Adrenal gland (tissue), 12 donors: ENCODE measurements around the gene ASPA. TPM values are rescaled to one million over a fixed set of nuclear protein-coding genes. Genes with fewer than 3 reads are reported as not detected.

Experiments
- DNase-seq, 7 donors: peaks; one replicate each; pipeline ENCODE4 v3.0.0-alpha.2; 2019 to 2020
- H3K27ac ChIP-seq, 5 donors: fragments of 200-600 bp; sonication (generic) in 4 of 5; 1 replicate in 3 of 5; 2 replicates in 2 of 5; pipeline versions ENCODE4 v1.5.1 to v1.8.0; 2016 to 2020; ENCODE audit warnings: mild to moderate bottlenecking in 1 of 5
- H3K27me3 ChIP-seq: fragments of 200-600 bp; 2 replicates; pipeline ENCODE4 v1.8.0; 2021
- H3K36me3 ChIP-seq, 2 donors: fragments of 200-600 bp; replicated peaks in 1 of 2; 1 replicate in 1 of 2; 2 replicates in 1 of 2; pipeline versions ENCODE4 v1.5.1 to v1.8.0; 2018 to 2022
- H3K4me1 ChIP-seq, 2 donors: fragments of 200-600 bp; replicated peaks in 1 of 2; 1 replicate in 1 of 2; 2 replicates in 1 of 2; pipeline versions ENCODE4 v1.5.1 to v1.8.0; 2018 to 2021
- H3K4me3 ChIP-seq, 4 donors: fragments of 200-600 bp; sonication (generic) in 3 of 4; one replicate each; pipeline ENCODE4 v1.5.1; 2016 to 2018
- H3K9me3 ChIP-seq, 3 donors: fragments of 200-600 bp; sonication (generic) in 1 of 3; replicated peaks in 1 of 3; 1 replicate in 2 of 3; 2 replicates in 1 of 3; pipeline versions ENCODE4 v1.5.1 to v1.8.0; 2016 to 2021
- CTCF ChIP-seq, 6 experiments: fragments of 450-650 bp in 4 of 6; fragments of 200-600 bp in 2 of 6; sonication (generic) in 1 of 6; IDR thresholded peaks; 1 replicate in 5 of 6; 2 replicates in 1 of 6; pipeline versions ENCODE4 v1.5.1 to v1.8.0; 2016 to 2021; ENCODE audit warnings: antibody characterized with exemption in 6 of 6, mild to moderate bottlenecking in 2 of 6, moderate library complexity in 1 of 6
- POLR2A ChIP-seq, 2 donors: fragments of 450-650 bp; IDR thresholded peaks; one replicate each; pipeline ENCODE4 v1.6.1; 2017; ENCODE audit warnings: antibody characterized with exemption in 2 of 2, mild to moderate bottlenecking in 2 of 2, moderate library complexity in 1 of 2
- WGBS, 4 donors: extraction: QIAGEN DNeasy Blood & Tissue Kit in 2 of 4; methylation state at CpG; one replicate each; pipeline versions ENCODE4 v1.1.5 to v1.1.7; 2013 to 2017; 5-methylcytosine and 5-hydroxymethylcytosine counted together
- intact Hi-C, 2 donors: fragments of 100-400 bp; cut with DNase I; formaldehyde crosslinking; loops; one replicate each; pipeline versions ENCODE4 v1.14.1 to v1.15.0; 2022 to 2023
- polyA plus RNA-seq, 3 donors: library from polyadenylated mRNA; stranded (reverse); fragments of 200-250 nt in 2 of 3; fragments of 350-450 nt in 1 of 3; fragmentation: Illumina TruSeq in 1 of 3; extraction: RNeasy Lipid Tissue Mini Kit (QIAGEN cat#74804) in 1 of 3; gene quantifications; one replicate each; pipeline ENCODE4 v1.2.3, GENCODE V29; 2013 to 2014
- total RNA-seq, 9 donors: library from RNA; depleted of rRNA in 4 of 9; stranded (reverse); fragments of >200 nt in 4 of 9; fragments of 120-200 nt in 1 of 9; fragmentation: NEBNext Ultra II Directional in 1 of 9; extraction: Animal tissue kit (Norgen Biotek cat#: 25700) in 1 of 9; gene quantifications; one replicate each; pipeline versions ENCODE4 v1.1.0 to v1.2.4, GENCODE V29; 2013 to 2023
- donor health status: healthy with polysubstance abuse.
- donor health status: Bipolar disorder and iron deficiency.
- donor health status: DM: yes; HTN: yes; CAD: no.
- donor health status: DM: no; HTN: no; CAD: no.
- donor health status: DM: no; HTN: no; CAD: no.
- donor health status: DM: yes; HTN: yes; CAD: no.

Gene ASPA
- total and polyA plus RNA-seq, 12 donors: 1.3 to 10.1 (median 3.2) TPM

DNA sequence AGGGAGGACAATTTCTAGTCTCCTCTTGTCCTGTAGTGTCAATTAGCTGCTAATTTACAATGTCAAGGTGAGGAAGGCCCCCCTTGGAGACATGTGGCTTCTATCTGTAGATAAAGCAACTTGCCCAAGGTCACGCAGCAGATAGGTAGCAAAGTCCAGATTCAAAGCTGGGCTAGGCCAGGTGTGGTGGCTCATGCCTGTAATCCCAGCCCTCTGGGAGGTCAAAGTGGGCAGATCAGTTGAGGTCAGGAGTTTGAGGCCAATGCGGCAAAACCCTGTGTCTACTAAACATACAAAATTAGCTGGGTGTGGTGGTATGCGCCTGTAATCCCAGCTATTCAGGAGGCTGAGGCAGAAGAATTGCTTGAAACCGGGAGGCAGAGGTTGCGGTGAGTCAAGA is 70.7 kb downstream of the ASPA start:
- Histone ChIP-seq H3K36me3 (no peaks in the 10 kb centered on the region), H3K27me3 (no peaks in the 10 kb centered on the region), H3K4me3 (no peak overlapping the region), H3K9me3 (no peaks in the 10 kb centered on the region), H3K4me1 (no peaks in the 10 kb centered on the region), H3K27ac (no peak overlapping the region)
- intact Hi-C loops: no loop called here
- DNase-seq: no peak
- TF ChIP-seq CTCF (IDR thresholded peaks at IDR 0.05): no peak
- TF ChIP-seq POLR2A (IDR thresholded peaks at IDR 0.05): no peak
- 78 to 100% (median 92%) methylated on average over 1 to 5 of the region's 5 CpGs for WGBS, 4 donors

DNA sequence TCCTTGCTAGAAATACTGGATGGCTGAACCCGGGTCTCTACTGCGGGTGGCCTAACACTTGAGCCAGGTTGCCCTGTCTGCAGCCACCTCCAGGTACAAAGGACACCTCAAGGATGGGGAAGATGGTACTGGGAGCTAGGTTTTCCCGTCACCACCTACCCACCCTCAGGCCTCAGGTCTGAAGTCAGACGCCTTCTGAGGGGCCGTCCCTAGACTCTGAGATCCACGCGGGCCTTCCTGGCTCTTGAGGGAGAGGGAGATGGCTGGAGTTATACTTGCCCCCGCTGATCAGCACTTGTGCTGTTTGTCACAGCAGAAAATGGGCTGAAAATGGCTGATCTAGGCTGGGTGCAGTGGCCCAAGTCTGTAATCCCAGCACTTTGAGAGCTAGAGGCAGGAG is 71.2 kb downstream of the ASPA start:
- WGBS, 4 donors: 88 to 96% (median 93%) methylated on average over 8 of the region's 8 CpGs
- Histone ChIP-seq H3K4me3 (no peak overlapping the region), H3K4me1 (no peaks in the 10 kb centered on the region), H3K9me3 (no peaks in the 10 kb centered on the region), H3K36me3 (no peaks in the 10 kb centered on the region), H3K27me3 (no peaks in the 10 kb centered on the region), H3K27ac (no peak overlapping the region)
- intact Hi-C loops: no loop called here
- DNase-seq: no peak
- TF ChIP-seq CTCF (IDR thresholded peaks at IDR 0.05): no peak
- TF ChIP-seq POLR2A (IDR thresholded peaks at IDR 0.05): no peak

DNA sequence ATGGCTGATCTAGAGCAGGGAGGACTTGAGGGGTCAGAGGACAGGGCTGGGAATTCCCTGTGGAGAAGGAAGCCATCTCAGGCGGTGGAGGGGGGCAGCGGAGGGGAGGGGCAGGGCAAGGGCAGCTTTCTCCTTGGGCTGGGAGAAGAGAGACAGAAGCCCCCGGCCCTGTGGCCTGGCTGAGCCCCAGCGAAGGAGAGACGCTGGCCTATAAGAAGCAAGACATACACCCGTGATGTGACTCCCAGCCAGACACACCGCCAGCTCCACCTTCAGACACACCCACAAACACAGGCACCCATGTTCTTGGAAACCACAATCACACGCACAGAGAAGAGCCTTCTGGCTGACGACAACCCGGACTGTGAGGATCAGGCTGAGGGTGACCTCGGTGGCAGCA is 71.8 kb downstream of the ASPA start:
- no peaks in the 10 kb centered on the region for H3K4me1 ChIP-seq
- H3K27ac ChIP-seq: no peak overlapping the region
- DNase-seq: no peak
- no peak overlapping the region for H3K4me3 ChIP-seq
- no peak for TF ChIP-seq POLR2A (IDR thresholded peaks at IDR 0.05)
- no peak for TF ChIP-seq CTCF (IDR thresholded peaks at IDR 0.05)
- WGBS, 4 donors: 78 to 85% (median 81%) methylated on average over 9 to 11 of the region's 11 CpGs
- H3K27me3 ChIP-seq: no peaks in the 10 kb centered on the region
- intact Hi-C loops: no loop called here
- no peaks in the 10 kb centered on the region for H3K9me3 ChIP-seq
- no peaks in the 10 kb centered on the region for H3K36me3 ChIP-seq

- TF ChIP-seq POLR2A (IDR thresholded peaks at IDR 0.05) (no peak), CTCF (IDR thresholded peaks at IDR 0.05) (no peak)
- intact Hi-C loops: no loop called here
- Histone ChIP-seq H3K4me3 (no peak overlapping the region), H3K9me3 (no peaks in the 10 kb centered on the region), H3K27me3 (no peaks in the 10 kb centered on the region), H3K27ac (no peak overlapping the region), H3K4me1 (no peaks in the 10 kb centered on the region), H3K36me3 (no peaks in the 10 kb centered on the region)
- DNase-seq: no peak
- WGBS, 4 donors: 82 to 90% (median 89%) methylated on average over 2 of the region's 2 CpGs
Measured at GRCh38 chr17:3549610-3550162, 73.9 kb downstream of the ASPA start.
